DMS79 (cell line): ENCODE data around the gene WWC2.

Source experiments
- DNase-seq: peaks from one replicate; lab custom pipeline; 2025; lab: John Stamatoyannopoulos, UW

WWC2 gene

GRCh38 chr4:183202523-183202922, 103.5 kb downstream of the WWC2 start:
- DNase-seq: no peak

GRCh38 chr4:183204793-183205192, 105.7 kb downstream of the WWC2 start:
- no peak for DNase-seq

GRCh38 chr4:183205193-183205592, 106.1 kb downstream of the WWC2 start:
- no peak for DNase-seq

GRCh38 chr4:183205709-183206108, 106.7 kb downstream of the WWC2 start:
- DNase-seq: no peak

- no peak for DNase-seq
Measured at GRCh38 chr4:183211533-183211932, 112.5 kb downstream of the WWC2 start.

GRCh38 chr4:183213996-183214395, 114.9 kb downstream of the WWC2 start:
- DNase-seq: no peak

GRCh38 chr4:183214912-183215488, 115.9 kb downstream of the WWC2 start:
- no peak for DNase-seq

- DNase-seq: no peak
Measured at GRCh38 chr4:183220236-183220635, 121.2 kb downstream of the WWC2 start.

GRCh38 chr4:183223053-183223452, 124.0 kb downstream of the WWC2 start:
- DNase-seq: no peak

GRCh38 chr4:183229397-183229796, 130.3 kb downstream of the WWC2 start:
- DNase-seq: no peak

- DNase-seq: no peak
Measured at GRCh38 chr4:183240581-183241321, 141.7 kb downstream of the WWC2 start.

GRCh38 chr4:183241322-183241640, 142.2 kb downstream of the WWC2 start:
- DNase-seq: no peak

- no peak for DNase-seq
Measured at GRCh38 chr4:183241721-183242151, 142.7 kb downstream of the WWC2 start.

- no peak for DNase-seq
Measured at GRCh38 chr4:183242291-183242690, 143.2 kb downstream of the WWC2 start.

- DNase-seq: no peak
Measured at GRCh38 chr4:183244019-183244418, 145.0 kb downstream of the WWC2 start.

- DNase-seq: no peak
Measured at GRCh38 chr4:183244506-183244905, 145.4 kb downstream of the WWC2 start.

- no peak for DNase-seq
Measured at GRCh38 chr4:183248201-183248600, 149.1 kb downstream of the WWC2 start.

GRCh38 chr4:183249854-183250253, 150.8 kb downstream of the WWC2 start:
- DNase-seq: no peak

GRCh38 chr4:183250831-183251230, 151.8 kb downstream of the WWC2 start:
- no peak for DNase-seq

- DNase-seq: no peak
Measured at GRCh38 chr4:183252959-183253358, 153.9 kb downstream of the WWC2 start.

- no peak for DNase-seq
Measured at GRCh38 chr4:183253451-183253850, 154.4 kb downstream of the WWC2 start.

- DNase-seq: no peak
Measured at GRCh38 chr4:183254162-183254561, 155.1 kb downstream of the WWC2 start.

- DNase-seq: no peak
Measured at GRCh38 chr4:183255487-183255886, 156.4 kb downstream of the WWC2 start.

GRCh38 chr4:183256343-183256742, 157.3 kb downstream of the WWC2 start:
- no peak for DNase-seq
